GM10248 (cell line): Measurements from ENCODE around the gene GALNT13.

Experiments used
- CTCF ChIA-PET: fragments of 300-600 bp; sonication (Branson Sonifier 250); formaldehyde crosslinking; extraction: SDS; loops from one replicate; lab custom pipeline; 2021; ENCODE audit warnings: antibody characterized with exemption; lab: Yijun Ruan, JAX
- POLR2A ChIA-PET: fragments of 350-650 bp; sonication (Branson Sonifier 250); formaldehyde crosslinking; extraction: SDS; loops from one replicate; lab custom pipeline; 2020; ENCODE audit warnings: antibody characterized with exemption; lab: Yijun Ruan, JAX
- DNase-seq: peaks from one replicate; pipeline ENCODE4 v3.0.0; 2012; ENCODE audit errors: extremely low spot score
- CTCF ChIP-seq: IDR thresholded peaks from 2 replicates; pipeline ENCODE4 v1.5.1; 2012; ENCODE audit warnings: mild to moderate bottlenecking, low read depth; ENCODE audit errors: extremely low read depth, missing control alignments, control extremely low read depth

Gene GALNT13

GRCh38 chr2:154403242-154403790 lies 531.6 kb downstream of the GALNT13 start:
- POLR2A ChIA-PET, result no interaction called here
- no peak for DNase-seq
- no peak for TF ChIP-seq CTCF
- CTCF ChIA-PET, result no interaction called here

- ChIA-PET CTCF (no interaction called here), POLR2A (no interaction called here)
- DNase-seq, result no peak
- TF ChIP-seq CTCF, result no peak
Observed at GRCh38 chr2:154408786-154409185, 537.1 kb downstream of the GALNT13 start.

GRCh38 chr2:154422251-154422650 lies 550.5 kb downstream of the GALNT13 start:
- no peak for TF ChIP-seq CTCF
- ChIA-PET CTCF (interaction anchor here (0.6 to 1.8 kb wide), 7 partner anchors 9 to 46 kb away, joined by 3 to 5 read pairs (median 3); no protein-coding TSS in a partner anchor), POLR2A (no interaction called here)
- no peak for DNase-seq

- TF ChIP-seq CTCF, result no peak
- no peak for DNase-seq
- ChIA-PET POLR2A (no interaction called here), CTCF (interaction anchor here (1.2 kb wide), 1 partner anchor 758 kb away, joined by 3 read pairs; no protein-coding TSS in a partner anchor)
Observed at GRCh38 chr2:154425994-154426393, 554.3 kb downstream of the GALNT13 start.

- ChIA-PET POLR2A (no interaction called here), CTCF (interaction anchor here (1.0 to 1.6 kb wide), 4 partner anchors 9 to 15 kb away, joined by 3 to 6 read pairs (median 4); no protein-coding TSS in a partner anchor)
- no peak for TF ChIP-seq CTCF
- no peak for DNase-seq
Observed at GRCh38 chr2:154427453-154427852, 555.7 kb downstream of the GALNT13 start.

GRCh38 chr2:154428022-154428421 lies 556.3 kb downstream of the GALNT13 start:
- CTCF ChIA-PET, result interaction anchor here (1.0 to 1.6 kb wide), 4 partner anchors 11 to 22 kb away, joined by 3 to 6 read pairs (median 3); no protein-coding TSS in a partner anchor
- POLR2A ChIA-PET, result no interaction called here
- TF ChIP-seq CTCF, result no peak
- DNase-seq, result no peak

GRCh38 chr2:154433010-154433409 lies 561.3 kb downstream of the GALNT13 start:
- POLR2A ChIA-PET, result no interaction called here
- no peak for DNase-seq
- CTCF ChIA-PET, result interaction anchor here (1.0 to 1.8 kb wide), 4 partner anchors 10 to 19 kb away, joined by 3 to 5 read pairs (median 4); no protein-coding TSS in a partner anchor
- TF ChIP-seq CTCF, result no peak
